Suprapubic skin (tissue), 4 donors: ENCODE measurements around the gene SPINK14. TPM values are rescaled to one million over a fixed set of nuclear protein-coding genes. Genes with fewer than 3 reads are reported as not detected.

Experiments
- DNase-seq, 2 donors: peaks; one replicate each; pipeline ENCODE4 v3.0.0-alpha.2; 2019; ENCODE audit warnings: low spot score in 2 of 2
- H3K27ac ChIP-seq: fragments of 200-600 bp; sonication (generic); one replicate; pipeline ENCODE4 v1.5.1; 2019
- H3K27me3 ChIP-seq: fragments of 200-600 bp; sonication (generic); one replicate; pipeline ENCODE4 v1.5.1; 2019
- H3K36me3 ChIP-seq: fragments of 200-600 bp; sonication (generic); one replicate; pipeline ENCODE4 v1.5.1; 2019
- H3K4me1 ChIP-seq: fragments of 200-600 bp; sonication (generic); one replicate; pipeline ENCODE4 v1.5.1; 2019
- H3K4me3 ChIP-seq: fragments of 200-600 bp; sonication (generic); one replicate; pipeline ENCODE4 v1.5.1; 2019; ENCODE audit warnings: mild to moderate bottlenecking
- H3K9me3 ChIP-seq: fragments of 200-600 bp; sonication (generic); one replicate; pipeline ENCODE4 v1.5.1; 2019
- CTCF ChIP-seq, 2 donors: fragments of 200-600 bp in 1 of 2; fragments of 450-650 bp in 1 of 2; sonication (generic) in 1 of 2; IDR thresholded peaks; one replicate each; pipeline ENCODE4 v1.5.1; 2016 to 2019; ENCODE audit warnings: antibody characterized with exemption in 2 of 2, mild to moderate bottlenecking in 1 of 2, moderate library complexity in 1 of 2
- EP300 ChIP-seq: sonication (generic); formaldehyde crosslinking; IDR thresholded peaks from one replicate; pipeline ENCODE4 v1.6.1; 2017; ENCODE audit warnings: antibody characterized with exemption
- POLR2A ChIP-seq, 2 donors: fragments of 450-650 bp; IDR thresholded peaks; one replicate each; pipeline ENCODE4 v1.6.1; 2017; ENCODE audit warnings: antibody characterized with exemption in 2 of 2, mild to moderate bottlenecking in 2 of 2, moderate library complexity in 2 of 2
- POLR2AphosphoS5 ChIP-seq, 3 donors: sonication (generic); formaldehyde crosslinking; IDR thresholded peaks; one replicate each; pipeline ENCODE4 v1.6.1; 2017; ENCODE audit warnings: antibody characterized with exemption in 3 of 3
- WGBS: methylation state at CpG from one replicate; pipeline ENCODE4 v1.1.5; 2018; 5-methylcytosine and 5-hydroxymethylcytosine counted together
- total RNA-seq, 4 donors: library from RNA; depleted of rRNA; stranded (reverse); fragments of >200 nt; gene quantifications; one replicate each; pipeline ENCODE4 v1.1.0, GENCODE V29; 2016

SPINK14 gene, protein sequence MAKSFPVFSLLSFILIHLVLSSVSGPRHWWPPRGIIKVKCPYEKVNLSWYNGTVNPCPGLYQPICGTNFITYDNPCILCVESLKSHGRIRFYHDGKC
- total RNA-seq, result not detected

- Histone ChIP-seq H3K4me3 (no peak within 1 kb of the TSS), H3K4me1 (no peaks in the 10 kb centered on the region), H3K9me3 (no peaks in the 10 kb centered on the region), H3K36me3 (no peaks in the 10 kb centered on the region), H3K27me3 (no peaks in the 10 kb centered on the region), H3K27ac (no peak within 1 kb of the TSS)
- no peak for DNase-seq
- no peak for TF ChIP-seq CTCF (IDR thresholded peaks at IDR 0.05)
- TF ChIP-seq POLR2AphosphoS5 (IDR thresholded peaks at IDR 0.05), result no peak
- no peak for TF ChIP-seq EP300
- TF ChIP-seq POLR2A (IDR thresholded peaks at IDR 0.05), result no peak
- WGBS, result 90% methylated on average over 1 of the region's 1 CpG
Measured at GRCh38 chr5:148168246-148168645, at the start of gene SPINK14. Gene SPINK14 (plus strand): TSS chr5:148168546. CDS start chr5:148169733, 1,187 bp downstream.

GRCh38 chr5:148120317-148120716 lies 48.0 kb upstream of the SPINK14 start:
- WGBS, result 94% methylated on average over 3 of the region's 3 CpGs
- Histone ChIP-seq H3K36me3 (peaks cover 5% of the 10 kb centered on the region), H3K27ac (no peak overlapping the region), H3K4me1 (no peaks in the 10 kb centered on the region), H3K27me3 (no peaks in the 10 kb centered on the region), H3K4me3 (no peak overlapping the region), H3K9me3 (no peaks in the 10 kb centered on the region)
- DNase-seq, result no peak
- TF ChIP-seq CTCF (IDR thresholded peaks at IDR 0.05) (no peak), POLR2AphosphoS5 (IDR thresholded peaks at IDR 0.05) (no peak), POLR2A (IDR thresholded peaks at IDR 0.05) (no peak), EP300 (no peak)

DNA sequence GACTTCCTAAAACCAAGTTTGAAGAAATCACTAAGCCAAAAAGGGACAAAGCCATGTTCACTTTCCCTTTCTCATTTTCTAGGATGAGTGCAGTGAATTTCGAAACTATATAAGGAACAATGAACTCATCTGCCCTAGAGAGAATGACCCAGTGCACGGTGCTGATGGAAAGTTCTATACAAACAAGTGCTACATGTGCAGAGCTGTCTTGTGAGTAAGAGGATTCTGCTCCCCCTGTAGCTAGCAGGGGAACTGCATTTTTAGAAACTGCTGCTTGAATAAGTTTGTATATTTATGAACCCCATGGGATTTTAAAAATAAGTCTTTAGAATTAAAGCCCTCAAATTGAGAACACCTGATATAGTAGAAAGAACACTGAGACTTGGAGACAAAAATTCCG lies 42.7 kb upstream of the SPINK14 start:
- no peaks in the 10 kb centered on the region for H3K36me3 ChIP-seq
- DNase-seq, result no peak
- no peaks in the 10 kb centered on the region for H3K27me3 ChIP-seq
- no peaks in the 10 kb centered on the region for H3K4me1 ChIP-seq
- no peaks in the 10 kb centered on the region for H3K9me3 ChIP-seq
- no peak for TF ChIP-seq POLR2A (IDR thresholded peaks at IDR 0.05)
- no peak for TF ChIP-seq POLR2AphosphoS5 (IDR thresholded peaks at IDR 0.05)
- TF ChIP-seq CTCF (IDR thresholded peaks at IDR 0.05), result no peak
- no peak for TF ChIP-seq EP300
- 41% methylated on average over 3 of the region's 3 CpGs for WGBS
- H3K27ac ChIP-seq, result no peak overlapping the region
- H3K4me3 ChIP-seq, result no peak overlapping the region

DNA sequence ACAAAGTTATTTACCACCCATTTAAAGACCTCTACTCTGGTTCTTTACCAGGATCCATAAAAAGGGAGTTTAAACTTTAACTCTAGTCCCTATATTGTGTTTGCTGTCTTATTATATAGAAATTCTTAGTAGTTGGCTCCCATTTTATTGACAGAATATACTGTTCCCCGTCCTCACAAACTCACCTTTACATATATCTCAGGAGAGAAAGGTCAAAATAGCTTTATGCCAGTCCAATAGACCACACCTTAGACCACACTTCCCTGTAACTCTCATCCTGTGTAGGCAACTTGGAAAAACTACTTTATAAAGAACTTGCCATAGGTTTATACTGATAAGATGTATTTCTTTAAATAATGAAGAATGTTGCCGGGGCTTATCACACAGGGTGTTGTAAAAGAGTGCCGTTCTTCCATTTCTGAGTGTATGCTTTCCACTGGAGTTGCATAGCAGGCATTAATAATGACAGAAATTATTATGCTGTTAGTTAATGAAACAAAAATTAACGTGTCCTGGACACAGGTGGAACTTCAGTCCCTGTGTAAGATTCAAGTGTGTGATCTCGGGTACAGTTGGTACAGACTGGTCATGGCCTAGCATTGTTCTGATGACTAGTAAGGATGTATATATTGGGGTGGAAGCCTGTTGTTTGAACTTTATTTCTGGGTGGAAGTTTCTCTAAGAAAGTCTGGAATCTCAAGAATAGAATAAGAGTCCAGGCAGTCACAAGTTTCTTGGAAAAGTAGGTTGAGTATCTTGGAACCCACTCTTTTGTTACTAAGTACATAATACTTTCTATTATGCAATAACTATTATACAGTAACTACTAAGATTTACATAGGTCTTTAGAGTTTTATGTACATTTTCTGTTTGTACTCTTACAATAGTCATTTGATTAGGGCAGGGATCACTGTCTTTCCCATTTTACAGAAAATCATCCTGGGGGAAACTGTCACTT lies 33.0 kb upstream of the SPINK14 start:
- Histone ChIP-seq H3K27me3 (no peaks in the 10 kb centered on the region), H3K36me3 (no peaks in the 10 kb centered on the region), H3K4me1 (no peaks in the 10 kb centered on the region), H3K9me3 (no peaks in the 10 kb centered on the region), H3K27ac (no peak overlapping the region), H3K4me3 (no peak overlapping the region)
- DNase-seq, result no peak
- 85% methylated on average over 5 of the region's 5 CpGs for WGBS
- TF ChIP-seq CTCF (IDR thresholded peaks at IDR 0.05) (no peak), POLR2AphosphoS5 (IDR thresholded peaks at IDR 0.05) (no peak), EP300 (no peak), POLR2A (IDR thresholded peaks at IDR 0.05) (no peak)

DNA sequence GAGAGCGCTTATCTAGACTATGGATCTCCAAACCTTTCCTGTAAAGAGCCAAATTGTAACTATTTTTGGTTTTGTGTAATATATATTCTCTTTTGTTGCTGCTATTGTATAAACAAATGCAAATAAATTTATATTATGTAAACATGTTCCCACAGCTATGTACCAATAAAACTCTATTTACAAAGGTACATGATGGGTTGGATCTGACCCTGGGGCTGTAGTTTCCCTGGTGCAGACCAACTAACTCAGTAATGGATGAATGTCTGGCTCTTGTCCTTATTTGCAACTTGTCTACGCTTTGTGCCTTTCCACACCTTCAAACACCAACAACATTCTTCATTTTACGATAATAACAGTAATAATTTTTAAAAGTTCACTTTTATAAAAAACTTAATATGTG lies 27.5 kb upstream of the SPINK14 start:
- H3K4me1 ChIP-seq, result no peaks in the 10 kb centered on the region
- no peaks in the 10 kb centered on the region for H3K9me3 ChIP-seq
- H3K36me3 ChIP-seq, result no peaks in the 10 kb centered on the region
- no peak for DNase-seq
- TF ChIP-seq CTCF (IDR thresholded peaks at IDR 0.05) (no peak), POLR2AphosphoS5 (IDR thresholded peaks at IDR 0.05) (no peak)
- 89% methylated on average over 3 of the region's 3 CpGs for WGBS
- no peak overlapping the region for H3K27ac ChIP-seq
- no peak overlapping the region for H3K4me3 ChIP-seq
- H3K27me3 ChIP-seq, result no peaks in the 10 kb centered on the region
